NCI-H1694 treated with DMSO at 0.1 percent for 48 hours (cell line): Measurements from ENCODE around the gene CT47A7.
"Not testable (repeated sequence)": the region's sequence is repeated elsewhere in the genome, so short reads cannot be mapped to it uniquely, and the experiment has no call there.

Experiments used
- DNase-seq: peaks from one replicate; lab custom pipeline; 2025; lab: John Stamatoyannopoulos, UW

Gene CT47A7

DNA sequence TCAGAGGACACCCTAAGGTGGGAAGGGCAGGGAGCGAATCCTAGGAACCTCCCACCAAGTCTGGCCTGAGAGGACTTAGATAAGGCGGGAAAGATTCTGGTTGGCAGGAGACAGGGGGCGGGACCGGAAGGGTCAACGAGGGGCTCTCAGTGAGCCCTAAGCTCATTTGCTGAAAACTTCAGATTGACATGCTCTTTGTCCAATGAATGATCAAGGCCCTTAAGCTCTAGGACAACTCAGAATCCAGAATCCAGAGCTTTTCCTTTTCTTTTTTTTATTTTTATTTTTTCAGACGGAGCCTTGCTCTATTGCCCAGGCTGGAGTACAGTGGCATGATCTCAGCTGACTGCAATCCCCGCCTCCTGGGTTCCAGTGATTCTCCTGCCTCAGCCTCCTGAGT is at the start of gene CT47A7:
Gene CT47A7, minus strand, starts transcription at position 101 of the 400 bp plus-strand sequence. CDS start 255 bp downstream, outside the sequence.
- DNase-seq = not testable (repeated sequence)

DNA sequence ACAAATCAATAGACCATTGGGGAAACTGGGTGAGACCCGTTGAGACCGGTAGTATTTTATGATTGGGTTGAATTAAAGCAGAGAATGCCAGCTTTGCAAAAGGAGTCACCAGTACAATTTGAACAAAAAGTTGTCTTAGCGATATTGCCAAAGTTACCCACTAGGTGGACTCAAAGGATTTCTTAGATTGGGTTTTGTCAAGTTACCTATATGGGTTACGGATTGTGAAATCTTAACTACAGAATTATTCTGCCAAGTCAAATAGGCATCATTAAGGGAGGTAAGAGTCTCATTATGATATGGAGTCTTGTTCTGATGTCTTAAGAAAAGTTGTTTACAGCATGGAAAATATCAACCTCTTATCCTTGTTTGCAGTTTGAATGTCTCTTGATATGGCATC is 44.2 kb upstream of the CT47A7 start:
- DNase-seq = peak; percentile 36

DNA sequence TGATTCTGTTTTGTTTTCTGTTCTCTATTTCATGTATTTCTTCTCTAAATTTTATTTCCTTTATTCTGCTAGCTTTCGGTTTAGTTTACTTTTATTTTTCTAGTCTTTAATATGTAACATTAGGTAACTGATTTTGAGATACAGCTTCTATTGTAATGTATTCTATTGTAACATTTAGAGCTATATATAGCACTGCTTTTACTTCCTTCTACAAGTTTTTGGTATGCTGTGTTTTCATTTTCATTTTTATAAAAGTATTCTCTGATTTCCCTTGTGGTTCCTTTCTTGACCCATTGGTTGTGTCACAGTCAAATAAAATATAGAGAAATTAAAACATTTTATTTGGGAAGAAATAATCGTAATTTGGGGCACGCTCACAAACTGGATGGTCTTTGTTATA is 43.0 kb upstream of the CT47A7 start:
- no peak for DNase-seq

DNA sequence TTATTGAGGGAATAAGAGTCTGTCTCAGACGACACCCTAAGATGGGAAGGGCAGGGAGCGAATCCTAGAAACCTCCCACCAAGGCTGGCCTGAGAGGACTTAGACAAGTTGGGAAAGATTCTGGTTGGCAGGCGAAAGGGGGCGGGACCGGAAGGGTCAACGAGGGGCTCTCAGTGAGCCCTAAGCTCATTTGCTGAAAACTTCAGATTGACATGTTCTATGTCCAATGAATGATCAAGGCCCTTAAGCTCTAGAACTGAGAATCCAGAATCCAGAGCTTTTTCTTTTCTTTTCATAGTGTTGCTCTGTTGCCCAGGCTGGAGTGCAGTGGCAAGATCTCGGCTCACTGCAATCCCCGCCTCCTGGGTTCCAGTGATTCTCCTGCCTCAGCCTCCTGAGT is 29.3 kb upstream of the CT47A7 start, which contains the start of gene CT47A1:
Gene CT47A1, minus strand, starts transcription at position 101 of the 400 bp plus-strand sequence. CDS start 231 bp downstream, outside the sequence.
- DNase-seq = not testable (repeated sequence)
